ENCODE results near the gene ALDOB.

GRCh38 chr9:101446732-101447131 is 11.2 kb upstream of the ALDOB start:
- TF ChIP-seq POLR2AphosphoS5 (IDR thresholded peaks at IDR 0.05; ENCODE audit: low read depth, low read length), result no peak
- TF ChIP-seq TAF1 (IDR thresholded peaks at IDR 0.05; ENCODE audit: low read depth, low read length), result no peak
